NCI-H526 (cell line): ENCODE data around the gene ACTL7A.

Source experiments
- DNase-seq, 2 experiments: peaks; one replicate each; lab custom pipeline; 2025; lab: John Stamatoyannopoulos, UW

ACTL7A gene

GRCh38 chr9:108850293-108850897 is 11.7 kb upstream of the ACTL7A start:
- peak in 1 of 2 experiments; percentile 10 for DNase-seq

GRCh38 chr9:108851138-108851537 is 10.9 kb upstream of the ACTL7A start:
- DNase-seq: no peak

GRCh38 chr9:108852079-108852478 is 10.0 kb upstream of the ACTL7A start:
- no peak for DNase-seq

GRCh38 chr9:108854094-108854493 is 8.0 kb upstream of the ACTL7A start:
- peak in 1 of 2 experiments; percentile 2 for DNase-seq

- no peak for DNase-seq
Observed at GRCh38 chr9:108854641-108855528, 7.2 kb upstream of the ACTL7A start.

- no peak for DNase-seq
Observed at GRCh38 chr9:108855529-108855886, 6.6 kb upstream of the ACTL7A start.

GRCh38 chr9:108855888-108856287 is 6.2 kb upstream of the ACTL7A start, which contains the start of gene ACTL7B:
ACTL7B (minus strand) TSS chr9:108855986; CDS start chr9:108855930, 56 bp downstream.
- DNase-seq: no peak

GRCh38 chr9:108857572-108857971 is 4.5 kb upstream of the ACTL7A start:
- no peak for DNase-seq

- DNase-seq: peak in 1 of 2 experiments; percentile 3
Observed at GRCh38 chr9:108859459-108860114, 2.5 kb upstream of the ACTL7A start.

- DNase-seq: no peak
Observed at GRCh38 chr9:108860354-108860753, 1.7 kb upstream of the ACTL7A start.

GRCh38 chr9:108860764-108861163 is 1.3 kb upstream of the ACTL7A start:
- DNase-seq: no peak

- no peak for DNase-seq
Observed at GRCh38 chr9:108861464-108861863, 602 bp upstream of the ACTL7A start.

GRCh38 chr9:108863891-108864290 is 1.8 kb downstream of the ACTL7A start:
- no peak for DNase-seq

- no peak for DNase-seq
Observed at GRCh38 chr9:108864446-108864845, 2.4 kb downstream of the ACTL7A start.

- DNase-seq: no peak
Observed at GRCh38 chr9:108865037-108865436, 3.0 kb downstream of the ACTL7A start.

- DNase-seq: no peak
Observed at GRCh38 chr9:108866001-108866420, 3.9 kb downstream of the ACTL7A start.

GRCh38 chr9:108867116-108867515 is 5.0 kb downstream of the ACTL7A start:
- no peak for DNase-seq

GRCh38 chr9:108867829-108868228 is 5.8 kb downstream of the ACTL7A start:
- DNase-seq: no peak

GRCh38 chr9:108869092-108869725 is 7.1 kb downstream of the ACTL7A start:
- peak in 1 of 2 experiments; percentile 21 for DNase-seq

- DNase-seq: peak; percentile 66 to 81
Observed at GRCh38 chr9:108874058-108874788, 12.2 kb downstream of the ACTL7A start.

- DNase-seq: no peak
Observed at GRCh38 chr9:108876425-108876824, 14.4 kb downstream of the ACTL7A start.

GRCh38 chr9:108877524-108877923 is 15.5 kb downstream of the ACTL7A start:
- DNase-seq: no peak
